ENCODE results near the gene OR8G1.

OR8G1 gene
- 0 reads per million in 3 donors for total RNA-seq

GRCh38 chr11:124240621-124241397 is at the start of gene OR8G1:
TSS of gene OR8G1 (plus strand) at chr11:124241095. CDS start at chr11:124249676, 8,581 bp downstream.
- Histone ChIP-seq H3K27me3 (replicated peaks; ENCODE audit: control insufficient read depth, insufficient read depth, low read length, poor library complexity, severe bottlenecking) (no peaks in the 10 kb centered on the region), H3K9me3 (ENCODE audit: control insufficient read depth, low read length) (no peaks in the 10 kb centered on the region), H3K27ac (ENCODE audit: insufficient read depth, low read length, poor library complexity, severe bottlenecking) (no peak within 1 kb of the TSS), H3K4me1 (ENCODE audit: control insufficient read depth, insufficient read depth, low read length, poor library complexity, severe bottlenecking) (no peaks in the 10 kb centered on the region), H3K4me3 (ENCODE audit: insufficient read depth, low read depth, low read length, poor library complexity, severe bottlenecking) (no peak within 1 kb of the TSS), H3K36me3 (ENCODE audit: control insufficient read depth, insufficient read depth, low read length) (no peaks in the 10 kb centered on the region)
- DNase-seq: no peak

DNA sequence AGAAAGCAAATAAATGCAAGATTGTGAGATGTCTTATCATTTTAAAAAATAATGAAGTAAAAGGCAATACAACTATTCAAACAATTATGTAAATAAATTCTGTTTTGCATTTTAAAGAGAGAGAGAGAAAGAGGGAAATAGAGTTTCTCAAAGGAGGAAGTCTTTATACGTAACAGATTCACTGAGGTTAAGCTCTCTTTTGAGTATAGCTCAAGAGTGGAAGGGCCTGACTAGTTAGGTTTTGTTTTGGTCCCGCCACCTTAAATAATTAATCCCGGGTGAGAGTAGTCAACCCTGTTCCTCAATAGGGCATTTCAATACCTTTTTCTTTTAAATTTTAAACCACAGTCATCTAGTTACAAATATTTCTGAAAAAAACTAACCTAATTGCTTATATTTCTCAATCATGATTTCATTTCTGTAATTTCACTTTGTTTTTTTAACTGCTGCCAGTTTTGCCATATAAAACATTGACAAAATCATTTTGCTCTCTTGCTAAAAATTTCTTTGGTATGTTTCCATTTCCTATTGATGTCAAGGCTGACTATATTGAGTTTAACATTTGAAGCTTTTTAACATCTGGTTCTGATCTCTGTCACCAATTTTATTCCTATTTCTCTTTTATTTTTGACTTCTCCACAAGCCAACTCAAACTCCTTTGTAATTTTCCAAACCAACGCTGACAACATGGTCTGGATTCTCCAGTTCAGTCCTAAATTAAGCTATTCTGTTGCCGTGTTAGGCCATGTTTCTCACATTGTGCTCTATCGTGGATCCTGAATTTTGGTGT is 47.5 kb upstream of the OR8G1 start:
- Histone ChIP-seq H3K4me3 (ENCODE audit: insufficient read depth, low read depth, low read length, poor library complexity, severe bottlenecking) (no peak overlapping the region), H3K9me3 (ENCODE audit: control insufficient read depth, low read length) (no peaks in the 10 kb centered on the region), H3K4me1 (ENCODE audit: control insufficient read depth, insufficient read depth, low read length, poor library complexity, severe bottlenecking) (no peaks in the 10 kb centered on the region), H3K27me3 (replicated peaks; ENCODE audit: control insufficient read depth, insufficient read depth, low read length, poor library complexity, severe bottlenecking) (no peaks in the 10 kb centered on the region), H3K36me3 (ENCODE audit: control insufficient read depth, insufficient read depth, low read length) (no peaks in the 10 kb centered on the region), H3K27ac (ENCODE audit: insufficient read depth, low read length, poor library complexity, severe bottlenecking) (no peak overlapping the region)
- no peak for DNase-seq

GRCh38 chr11:124194293-124195188 is 46.4 kb upstream of the OR8G1 start:
- no peaks in the 10 kb centered on the region for H3K9me3 ChIP-seq (ENCODE audit: control insufficient read depth, low read length)
- H3K27ac ChIP-seq (ENCODE audit: insufficient read depth, low read length, poor library complexity, severe bottlenecking): no peak overlapping the region
- no peaks in the 10 kb centered on the region for H3K36me3 ChIP-seq (ENCODE audit: control insufficient read depth, insufficient read depth, low read length)
- no peak overlapping the region for H3K4me3 ChIP-seq (ENCODE audit: insufficient read depth, low read depth, low read length, poor library complexity, severe bottlenecking)
- DNase-seq: no peak
- H3K4me1 ChIP-seq (ENCODE audit: control insufficient read depth, insufficient read depth, low read length, poor library complexity, severe bottlenecking): no peaks in the 10 kb centered on the region
- H3K27me3 ChIP-seq (replicated peaks; ENCODE audit: control insufficient read depth, insufficient read depth, low read length, poor library complexity, severe bottlenecking): no peaks in the 10 kb centered on the region

DNA sequence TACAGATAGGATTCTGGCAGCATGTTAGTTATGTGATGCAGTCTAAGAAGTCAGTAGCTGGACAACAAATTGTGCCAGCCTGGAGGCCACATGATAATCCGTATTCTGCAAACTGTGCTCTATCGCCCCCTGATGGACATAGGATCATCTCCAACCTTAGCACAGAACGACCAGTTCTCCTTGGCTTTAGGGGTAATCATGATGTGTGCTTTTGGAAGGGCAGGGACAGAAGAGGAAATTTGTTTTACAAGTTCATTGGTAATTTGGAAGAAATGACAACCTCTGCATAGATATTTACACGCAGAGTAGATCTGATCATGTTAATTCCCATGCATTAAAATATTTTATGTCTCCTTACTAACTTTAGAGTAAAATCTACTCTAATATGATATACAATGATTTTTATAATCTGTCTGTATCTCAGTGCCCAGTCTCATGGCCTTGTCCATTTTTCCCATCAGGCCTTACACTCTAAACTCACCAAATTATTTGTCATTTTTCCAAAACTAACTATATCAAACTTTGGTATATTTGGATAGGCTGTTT is 45.6 kb upstream of the OR8G1 start:
- Histone ChIP-seq H3K9me3 (ENCODE audit: control insufficient read depth, low read length) (no peaks in the 10 kb centered on the region), H3K27me3 (replicated peaks; ENCODE audit: control insufficient read depth, insufficient read depth, low read length, poor library complexity, severe bottlenecking) (no peaks in the 10 kb centered on the region), H3K36me3 (ENCODE audit: control insufficient read depth, insufficient read depth, low read length) (no peaks in the 10 kb centered on the region), H3K4me1 (ENCODE audit: control insufficient read depth, insufficient read depth, low read length, poor library complexity, severe bottlenecking) (no peaks in the 10 kb centered on the region), H3K27ac (ENCODE audit: insufficient read depth, low read length, poor library complexity, severe bottlenecking) (no peak overlapping the region), H3K4me3 (ENCODE audit: insufficient read depth, low read depth, low read length, poor library complexity, severe bottlenecking) (no peak overlapping the region)
- peak in 1 of 3 donors; percentile 3 for DNase-seq

GRCh38 chr11:124197999-124198398 is 42.9 kb upstream of the OR8G1 start:
- Histone ChIP-seq H3K9me3 (ENCODE audit: control insufficient read depth, low read length) (no peaks in the 10 kb centered on the region), H3K27me3 (replicated peaks; ENCODE audit: control insufficient read depth, insufficient read depth, low read length, poor library complexity, severe bottlenecking) (no peaks in the 10 kb centered on the region), H3K36me3 (ENCODE audit: control insufficient read depth, insufficient read depth, low read length) (no peaks in the 10 kb centered on the region), H3K4me3 (ENCODE audit: insufficient read depth, low read depth, low read length, poor library complexity, severe bottlenecking) (no peak overlapping the region), H3K27ac (ENCODE audit: insufficient read depth, low read length, poor library complexity, severe bottlenecking) (no peak overlapping the region), H3K4me1 (ENCODE audit: control insufficient read depth, insufficient read depth, low read length, poor library complexity, severe bottlenecking) (no peaks in the 10 kb centered on the region)
- no peak for DNase-seq

GRCh38 chr11:124198897-124199296 is 42.0 kb upstream of the OR8G1 start:
- Histone ChIP-seq H3K27me3 (replicated peaks; ENCODE audit: control insufficient read depth, insufficient read depth, low read length, poor library complexity, severe bottlenecking) (no peaks in the 10 kb centered on the region), H3K9me3 (ENCODE audit: control insufficient read depth, low read length) (no peaks in the 10 kb centered on the region)
- no peak for DNase-seq

DNA sequence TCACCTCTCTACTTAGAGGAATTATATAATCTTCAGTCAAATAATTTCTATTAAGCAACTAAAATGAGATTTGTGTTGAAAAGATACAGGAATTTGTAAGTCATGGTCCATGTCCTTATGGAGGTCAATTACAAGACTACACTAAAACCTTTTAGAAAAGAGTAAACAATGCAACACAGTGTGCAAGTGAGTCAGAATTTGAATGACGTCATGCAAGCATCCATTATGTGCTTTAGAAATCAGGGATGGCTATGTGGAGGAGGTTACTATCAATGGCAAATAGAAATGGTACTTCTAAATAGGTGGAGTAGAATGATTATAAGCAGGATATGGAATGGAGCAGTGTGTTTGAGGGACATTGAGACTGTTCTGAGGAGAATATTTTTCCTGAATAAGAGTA is 41.2 kb upstream of the OR8G1 start:
- H3K27ac ChIP-seq (ENCODE audit: insufficient read depth, low read length, poor library complexity, severe bottlenecking): no peak overlapping the region
- no peaks in the 10 kb centered on the region for H3K27me3 ChIP-seq (replicated peaks; ENCODE audit: control insufficient read depth, insufficient read depth, low read length, poor library complexity, severe bottlenecking)
- no peak for DNase-seq
- no peaks in the 10 kb centered on the region for H3K36me3 ChIP-seq (ENCODE audit: control insufficient read depth, insufficient read depth, low read length)
- H3K4me3 ChIP-seq (ENCODE audit: insufficient read depth, low read depth, low read length, poor library complexity, severe bottlenecking): no peak overlapping the region
- H3K4me1 ChIP-seq (ENCODE audit: control insufficient read depth, insufficient read depth, low read length, poor library complexity, severe bottlenecking): no peaks in the 10 kb centered on the region
- H3K9me3 ChIP-seq (ENCODE audit: control insufficient read depth, low read length): no peaks in the 10 kb centered on the region

More at GRCh38 chr11:124198897-124199296, 42.0 kb upstream of the OR8G1 start:
- Histone ChIP-seq H3K4me1 (ENCODE audit: control insufficient read depth, insufficient read depth, low read length, poor library complexity, severe bottlenecking) (no peaks in the 10 kb centered on the region), H3K27ac (ENCODE audit: insufficient read depth, low read length, poor library complexity, severe bottlenecking) (no peak overlapping the region), H3K36me3 (ENCODE audit: control insufficient read depth, insufficient read depth, low read length) (no peaks in the 10 kb centered on the region), H3K4me3 (ENCODE audit: insufficient read depth, low read depth, low read length, poor library complexity, severe bottlenecking) (no peak overlapping the region)

GRCh38 chr11:124200671-124201070 is 40.2 kb upstream of the OR8G1 start:
- Histone ChIP-seq H3K27ac (ENCODE audit: insufficient read depth, low read length, poor library complexity, severe bottlenecking) (no peak overlapping the region), H3K36me3 (ENCODE audit: control insufficient read depth, insufficient read depth, low read length) (no peaks in the 10 kb centered on the region), H3K4me1 (ENCODE audit: control insufficient read depth, insufficient read depth, low read length, poor library complexity, severe bottlenecking) (no peaks in the 10 kb centered on the region), H3K9me3 (ENCODE audit: control insufficient read depth, low read length) (no peaks in the 10 kb centered on the region), H3K4me3 (ENCODE audit: insufficient read depth, low read depth, low read length, poor library complexity, severe bottlenecking) (no peak overlapping the region), H3K27me3 (replicated peaks; ENCODE audit: control insufficient read depth, insufficient read depth, low read length, poor library complexity, severe bottlenecking) (no peaks in the 10 kb centered on the region)
- DNase-seq: no peak

- no peaks in the 10 kb centered on the region for H3K36me3 ChIP-seq (ENCODE audit: control insufficient read depth, insufficient read depth, low read length)
- no peak overlapping the region for H3K27ac ChIP-seq (ENCODE audit: insufficient read depth, low read length, poor library complexity, severe bottlenecking)
- no peaks in the 10 kb centered on the region for H3K9me3 ChIP-seq (ENCODE audit: control insufficient read depth, low read length)
- no peaks in the 10 kb centered on the region for H3K27me3 ChIP-seq (replicated peaks; ENCODE audit: control insufficient read depth, insufficient read depth, low read length, poor library complexity, severe bottlenecking)
- H3K4me3 ChIP-seq (ENCODE audit: insufficient read depth, low read depth, low read length, poor library complexity, severe bottlenecking): no peak overlapping the region
- H3K4me1 ChIP-seq (ENCODE audit: control insufficient read depth, insufficient read depth, low read length, poor library complexity, severe bottlenecking): no peaks in the 10 kb centered on the region
- no peak for DNase-seq
These were observed 37.9 kb upstream of the OR8G1 start for GRCh38 chr11:124202951-124203350.

Measured in effector memory CD4-positive, alpha-beta T cell (primary cell).